Measurements from ENCODE around the gene FGF21. TPM values are rescaled to one million over a fixed set of nuclear protein-coding genes. Genes with fewer than 3 reads are reported as not detected.
A peak's percentile ranks its signal among the peaks of the same experiment; 100 is the strongest.

The FGF21 gene
- total RNA-seq, 5 donors from 2014 or later (not counting 1 experiment from before 2014, with no cell fraction given), result not detected

DNA sequence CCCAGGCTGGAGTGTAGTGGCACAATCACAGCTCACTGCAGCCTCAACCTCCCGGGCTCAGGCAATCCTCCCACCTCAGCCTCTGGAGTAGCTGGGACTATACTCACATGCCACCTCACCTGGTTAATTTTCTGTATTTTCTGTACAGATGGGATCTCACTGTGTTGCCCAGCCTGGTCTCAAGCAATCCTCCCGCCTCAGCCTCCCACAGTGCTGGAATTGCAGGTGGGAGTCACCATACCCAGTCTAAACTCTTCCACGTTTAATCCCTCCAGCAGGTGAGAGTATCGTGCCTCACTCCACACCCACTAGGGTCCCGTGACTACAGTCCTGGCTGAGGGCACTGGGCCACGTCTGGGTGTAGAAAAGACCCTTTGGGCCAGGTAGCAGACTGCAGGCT, 39.0 kb downstream of the FGF21 start:
- no peaks in the 10 kb centered on the region for H3K9me3 ChIP-seq
- Mint-ChIP-seq H3K4me1 (peaks cover 5 to 12% (median 9%) of the 10 kb centered on the region in 3 donors), H3K9me3 (no peaks in the 10 kb centered on the region), H3K27ac (peak overlapping the region in 1 of 2 donors; percentile 57), H3K27me3 (no peaks in the 10 kb centered on the region), H3K4me3 (peak overlapping the region in 2 of 3 donors; percentile 28 to 79), H3K36me3 (no peaks in the 10 kb centered on the region)
- H3K27me3 ChIP-seq (replicated peaks in 1 of 2; ENCODE audit: control insufficient read depth in 2 of 2, extremely low read depth in 1 of 2, insufficient read depth in 2 of 2, low read length in 1 of 2), result no peaks in the 10 kb centered on the region
- H3K4me1 ChIP-seq (ENCODE audit: control insufficient read depth in 1 of 2, extremely low read depth in 1 of 2, insufficient read depth in 2 of 2, low read length in 2 of 2), result peaks cover 0 to 14% of the 10 kb centered on the region in 2 experiments
- H3K27ac ChIP-seq (ENCODE audit: low read length), result no peak overlapping the region
- WGBS (ENCODE audit: insufficient coverage), result 58% methylated on average over 2 of the region's 6 CpGs
- ChIA-PET POLR2A (no interaction called here), CTCF (interaction anchor here (0.7 to 2.3 kb wide), 4 partner anchors 42 to 48 kb away, joined by 3 to 29 read pairs (median 12); partner anchors contain the start of gene HSD17B14 (in 1 of the 2))
- peaks cover 0 to 1% of the 10 kb centered on the region in 2 donors for H3K36me3 ChIP-seq (ENCODE audit: control insufficient read depth in 2 of 2, extremely low read depth in 1 of 2, insufficient read depth in 1 of 2, low read length in 1 of 2)
- no peak for ATAC-seq (replicated peaks in 1 of 4)
- no peak for DNase-seq
- H3K4me3 ChIP-seq (ENCODE audit: control insufficient read depth in 1 of 2, extremely low read depth in 1 of 2, low read length in 1 of 2), result no peak overlapping the region

DNA sequence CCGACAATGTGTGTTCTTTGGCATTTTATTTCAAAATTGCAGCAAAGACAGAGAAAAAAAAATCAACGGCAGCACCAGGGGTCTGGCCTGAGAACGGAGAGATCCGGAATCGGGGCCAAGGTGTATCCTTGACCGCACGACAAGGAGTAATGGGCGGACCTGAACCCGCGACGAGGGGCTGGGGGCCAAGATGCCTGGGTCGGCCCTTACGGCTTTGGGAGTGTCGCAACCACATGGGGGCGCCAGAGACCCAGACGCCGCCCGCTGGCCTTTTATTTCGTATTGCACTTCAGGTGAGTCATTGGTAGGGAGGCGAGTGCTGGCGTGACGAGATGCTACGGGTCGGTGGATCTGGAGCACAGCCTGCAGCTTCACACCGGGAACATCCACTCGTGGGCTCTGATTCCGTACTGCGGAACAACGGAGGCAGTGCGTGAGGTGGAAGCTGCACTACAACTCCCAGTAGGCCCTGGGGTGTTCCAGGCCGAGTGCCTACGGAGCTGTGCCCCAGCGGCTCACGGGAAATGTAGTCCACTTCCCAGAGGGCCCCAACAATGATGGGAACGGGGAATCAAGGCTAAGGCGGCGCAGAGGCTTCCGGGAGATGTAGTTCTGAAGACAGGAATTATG, 39.8 kb downstream of the FGF21 start:
- peak; percentile 65 to 91 (median 76) for DNase-seq
- H3K4me3 ChIP-seq (ENCODE audit: control insufficient read depth in 1 of 2, extremely low read depth in 1 of 2, low read length in 1 of 2), result peak overlapping the region; percentile 56 to 87
- Mint-ChIP-seq H3K27me3 (no peaks in the 10 kb centered on the region), H3K36me3 (no peaks in the 10 kb centered on the region), H3K4me1 (peaks cover 5 to 12% (median 9%) of the 10 kb centered on the region in 3 donors), H3K4me3 (peak overlapping the region; percentile 79 to 90 (median 86)), H3K27ac (peak overlapping the region; percentile 91 to 94), H3K9me3 (no peaks in the 10 kb centered on the region)
- peaks cover 0 to 14% of the 10 kb centered on the region in 2 experiments for H3K4me1 ChIP-seq (ENCODE audit: control insufficient read depth in 1 of 2, extremely low read depth in 1 of 2, insufficient read depth in 2 of 2, low read length in 2 of 2)
- peaks cover 0 to 4% of the 10 kb centered on the region in 2 donors for H3K36me3 ChIP-seq (ENCODE audit: control insufficient read depth in 2 of 2, extremely low read depth in 1 of 2, insufficient read depth in 1 of 2, low read length in 1 of 2)
- ChIA-PET POLR2A (interaction anchor here (0.6 to 0.8 kb wide), 2 partner anchors 42 to 83 kb away, joined by 3 read pairs; no protein-coding TSS in a partner anchor), CTCF (interaction anchor here (0.5 to 2.3 kb wide), 16 partner anchors 9 to 198 kb away, joined by 3 to 29 read pairs (median 3); partner anchors contain the start of genes RUVBL2 (in 2 of the 2), GYS1 (in 1 of the 2), HSD17B14 (in 1 of the 2) and RPL18 (in 1 of the 2))
- no peaks in the 10 kb centered on the region for H3K27me3 ChIP-seq (replicated peaks in 1 of 2; ENCODE audit: control insufficient read depth in 2 of 2, extremely low read depth in 1 of 2, insufficient read depth in 2 of 2, low read length in 1 of 2)
- peak overlapping the region; percentile 66 for H3K27ac ChIP-seq (ENCODE audit: low read length)
- WGBS (ENCODE audit: insufficient coverage), result 3% methylated on average over 38 of the region's 38 CpGs
- ATAC-seq (replicated peaks in 1 of 4), result peak; percentile 98 to 99 (median 98)
- no peaks in the 10 kb centered on the region for H3K9me3 ChIP-seq

DNA sequence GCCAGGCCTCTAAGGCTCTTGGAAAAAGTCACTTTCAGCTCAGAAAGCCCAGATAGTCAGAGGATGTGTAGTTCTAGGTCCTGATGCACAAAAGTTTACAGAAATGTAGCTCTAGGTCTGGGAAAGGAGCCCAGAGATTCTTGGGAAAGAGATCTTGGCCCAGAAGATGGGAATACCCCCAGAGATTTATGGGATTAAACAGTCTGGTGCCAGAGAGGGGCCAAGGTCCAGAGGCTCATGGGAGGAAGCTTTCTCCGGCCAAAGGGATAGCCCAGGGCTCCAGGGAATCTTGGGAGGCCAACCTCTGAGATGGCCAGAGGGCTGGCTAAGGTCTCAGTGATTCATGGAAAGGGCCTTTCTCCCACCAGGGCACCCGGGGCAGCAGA, 40.4 kb downstream of the FGF21 start:
- CTCF ChIA-PET, result interaction anchor here (0.5 to 2.3 kb wide), 16 partner anchors 8 to 198 kb away, joined by 3 to 29 read pairs (median 3); partner anchors contain the start of genes RUVBL2 (in 2 of the 2), GYS1 (in 1 of the 2), HSD17B14 (in 1 of the 2) and RPL18 (in 1 of the 2)
- H3K9me3 Mint-ChIP-seq, result no peaks in the 10 kb centered on the region
- H3K4me3 Mint-ChIP-seq, result peak overlapping the region; percentile 79 to 90 (median 86)
- H3K27ac ChIP-seq (ENCODE audit: low read length), result peak overlapping the region; percentile 66
- POLR2A ChIA-PET, result interaction anchor here (0.8 to 1.0 kb wide), 2 partner anchors 42 to 80 kb away, joined by 3 to 5 read pairs; no protein-coding TSS in a partner anchor
- no peaks in the 10 kb centered on the region for H3K9me3 ChIP-seq
- peaks cover 0 to 14% of the 10 kb centered on the region in 2 experiments for H3K4me1 ChIP-seq (ENCODE audit: control insufficient read depth in 1 of 2, extremely low read depth in 1 of 2, insufficient read depth in 2 of 2, low read length in 2 of 2)
- peak overlapping the region; percentile 91 to 94 for H3K27ac Mint-ChIP-seq
- peak overlapping the region in 1 of 2 donors; percentile 56 for H3K4me3 ChIP-seq (ENCODE audit: control insufficient read depth in 1 of 2, extremely low read depth in 1 of 2, low read length in 1 of 2)
- peaks cover 5 to 12% (median 9%) of the 10 kb centered on the region in 3 donors for H3K4me1 Mint-ChIP-seq
- H3K36me3 Mint-ChIP-seq, result no peaks in the 10 kb centered on the region
- H3K36me3 ChIP-seq (ENCODE audit: control insufficient read depth in 2 of 2, extremely low read depth in 1 of 2, insufficient read depth in 1 of 2, low read length in 1 of 2), result peaks cover 0 to 4% of the 10 kb centered on the region in 2 donors
- ATAC-seq (replicated peaks in 1 of 4), result no peak
- no peaks in the 10 kb centered on the region for H3K27me3 ChIP-seq (replicated peaks in 1 of 2; ENCODE audit: control insufficient read depth in 2 of 2, extremely low read depth in 1 of 2, insufficient read depth in 2 of 2, low read length in 1 of 2)
- H3K27me3 Mint-ChIP-seq, result no peaks in the 10 kb centered on the region
- 100% methylated on average over 1 of the region's 2 CpGs for WGBS (ENCODE audit: insufficient coverage)
- DNase-seq, result no peak

DNA sequence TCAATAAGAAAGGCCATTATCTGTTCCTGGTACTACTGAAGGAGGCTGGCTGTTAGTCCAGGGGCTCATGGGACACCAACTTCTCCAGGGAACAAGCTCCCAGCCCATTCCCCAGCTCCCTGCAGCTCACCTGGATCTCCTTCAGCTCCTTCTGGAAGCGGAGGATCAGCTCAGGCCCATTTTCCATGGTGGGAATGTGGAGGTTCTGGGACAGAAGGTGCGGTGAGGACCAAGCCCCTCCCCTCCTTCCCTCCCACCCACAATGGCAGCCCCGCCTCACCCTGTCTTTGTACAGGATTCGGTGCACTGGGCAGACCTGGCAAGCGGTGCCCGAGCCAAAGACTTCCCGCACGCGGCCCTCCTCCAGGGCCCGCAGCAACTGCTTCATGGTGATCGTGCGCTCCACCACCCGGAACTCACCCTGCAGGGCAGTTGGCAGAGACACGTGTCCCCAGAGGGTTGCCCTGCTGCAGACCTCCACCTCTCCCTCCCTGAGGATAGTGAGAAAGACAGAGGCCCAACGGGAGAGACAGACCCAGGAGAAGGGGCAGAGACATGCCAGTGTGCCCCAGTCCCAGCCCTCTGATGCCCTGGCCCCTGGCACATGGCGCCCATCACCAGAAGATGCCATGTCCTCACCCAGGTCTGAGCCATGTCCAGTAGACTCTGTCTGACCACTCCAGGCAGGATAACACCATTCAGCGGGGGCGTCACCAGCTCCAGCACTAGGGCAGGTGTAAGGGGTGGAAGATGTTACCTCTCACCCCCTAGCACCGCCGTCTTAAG, 41.2 kb downstream of the FGF21 start:
- Mint-ChIP-seq H3K9me3 (no peaks in the 10 kb centered on the region), H3K4me3 (no peak overlapping the region), H3K36me3 (no peaks in the 10 kb centered on the region), H3K4me1 (peaks cover 5 to 12% (median 9%) of the 10 kb centered on the region in 3 donors), H3K27me3 (no peaks in the 10 kb centered on the region), H3K27ac (no peak overlapping the region)
- 95% methylated on average over 10 of the region's 20 CpGs for WGBS (ENCODE audit: insufficient coverage)
- ChIA-PET POLR2A (interaction anchor here in 1 of 2 donors (1.0 kb wide), 1 partner anchor 79 kb away, joined by 5 read pairs; no protein-coding TSS in a partner anchor), CTCF (interaction anchor here (0.5 to 2.3 kb wide), 6 partner anchors 9 to 197 kb away, joined by 3 to 17 read pairs (median 6); partner anchors contain the start of genes GYS1 (in 1 of the 2), HSD17B14 (in 1 of the 2) and RUVBL2 (in 1 of the 2))
- DNase-seq, result no peak
- no peaks in the 10 kb centered on the region for H3K27me3 ChIP-seq (replicated peaks in 1 of 2; ENCODE audit: control insufficient read depth in 2 of 2, extremely low read depth in 1 of 2, insufficient read depth in 2 of 2, low read length in 1 of 2)
- no peak for ATAC-seq (replicated peaks in 1 of 4)
- peaks cover 0 to 14% of the 10 kb centered on the region in 2 experiments for H3K4me1 ChIP-seq (ENCODE audit: control insufficient read depth in 1 of 2, extremely low read depth in 1 of 2, insufficient read depth in 2 of 2, low read length in 2 of 2)
- H3K27ac ChIP-seq (ENCODE audit: low read length), result no peak overlapping the region
- peaks cover 0 to 4% of the 10 kb centered on the region in 2 donors for H3K36me3 ChIP-seq (ENCODE audit: control insufficient read depth in 2 of 2, extremely low read depth in 1 of 2, insufficient read depth in 1 of 2, low read length in 1 of 2)
- H3K4me3 ChIP-seq (ENCODE audit: control insufficient read depth in 1 of 2, extremely low read depth in 1 of 2, low read length in 1 of 2), result no peak overlapping the region
- no peaks in the 10 kb centered on the region for H3K9me3 ChIP-seq

DNA sequence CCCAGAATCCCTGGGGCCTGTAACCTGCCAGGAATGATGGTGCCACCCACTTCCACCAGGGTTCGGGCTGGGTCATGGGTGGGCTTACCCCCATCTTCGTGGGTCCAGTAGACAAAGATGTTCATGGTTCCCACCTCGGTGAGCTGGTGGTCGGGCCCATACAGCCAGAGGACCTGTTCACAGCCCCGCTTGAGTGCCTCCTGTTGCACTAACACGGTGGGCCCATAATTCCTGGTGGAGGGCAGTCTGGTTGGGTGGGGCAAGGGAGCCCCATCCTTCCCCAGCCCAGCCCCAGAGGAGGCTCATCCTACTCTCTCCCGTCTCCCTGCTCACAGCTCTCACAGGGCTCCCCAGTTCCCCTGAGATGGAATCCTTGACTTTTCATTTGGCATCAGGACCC, 41.8 kb downstream of the FGF21 start:
- Histone ChIP-seq H3K9me3 (no peaks in the 10 kb centered on the region), H3K4me3 (ENCODE audit: control insufficient read depth in 1 of 2, extremely low read depth in 1 of 2, low read length in 1 of 2) (no peak overlapping the region), H3K27ac (ENCODE audit: low read length) (no peak overlapping the region), H3K27me3 (replicated peaks in 1 of 2; ENCODE audit: control insufficient read depth in 2 of 2, extremely low read depth in 1 of 2, insufficient read depth in 2 of 2, low read length in 1 of 2) (no peaks in the 10 kb centered on the region), H3K4me1 (ENCODE audit: control insufficient read depth in 1 of 2, extremely low read depth in 1 of 2, insufficient read depth in 2 of 2, low read length in 2 of 2) (peaks cover 0 to 14% of the 10 kb centered on the region in 2 experiments), H3K36me3 (ENCODE audit: control insufficient read depth in 2 of 2, extremely low read depth in 1 of 2, insufficient read depth in 1 of 2, low read length in 1 of 2) (peaks cover 0 to 4% of the 10 kb centered on the region in 2 donors)
- Mint-ChIP-seq H3K27ac (peak overlapping the region in 1 of 2 donors; percentile 12), H3K36me3 (no peaks in the 10 kb centered on the region), H3K9me3 (no peaks in the 10 kb centered on the region), H3K27me3 (no peaks in the 10 kb centered on the region), H3K4me3 (peak overlapping the region in 1 of 3 donors; percentile 7), H3K4me1 (peaks cover 5 to 12% (median 9%) of the 10 kb centered on the region in 3 donors)
- ChIA-PET CTCF (interaction anchor here in 1 of 2 donors (0.5 kb wide), 1 partner anchor 46 kb away, joined by 4 read pairs; no protein-coding TSS in a partner anchor), POLR2A (no interaction called here)
- no peak for DNase-seq
- ATAC-seq (replicated peaks in 1 of 4), result no peak
- WGBS (ENCODE audit: insufficient coverage), result 87% methylated on average over 7 of the region's 7 CpGs

DNA sequence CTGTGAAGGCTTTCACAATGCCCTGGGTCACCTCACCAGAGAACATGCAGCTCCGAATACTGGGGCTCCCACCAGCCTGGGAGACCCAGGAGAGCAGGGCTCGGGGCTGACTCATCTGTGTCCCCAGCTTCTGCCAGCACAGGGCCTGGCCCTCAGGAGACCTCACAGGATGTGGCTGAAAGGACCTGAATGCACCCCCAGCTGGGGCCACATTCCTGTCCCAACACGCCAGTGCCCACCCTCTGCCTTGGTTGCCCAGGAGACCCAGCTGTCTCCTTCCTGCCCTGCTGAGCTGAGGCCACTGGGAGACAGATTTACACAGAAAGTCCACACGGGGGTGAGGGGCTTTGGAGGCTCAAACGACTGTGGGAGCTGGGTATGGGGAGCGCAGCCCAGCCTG, 43.6 kb downstream of the FGF21 start:
- Mint-ChIP-seq H3K27me3 (no peaks in the 10 kb centered on the region), H3K4me1 (peaks cover 5 to 12% (median 9%) of the 10 kb centered on the region in 3 donors), H3K36me3 (no peaks in the 10 kb centered on the region), H3K27ac (no peak overlapping the region), H3K9me3 (no peaks in the 10 kb centered on the region), H3K4me3 (no peak overlapping the region)
- Histone ChIP-seq H3K36me3 (ENCODE audit: control insufficient read depth in 2 of 2, extremely low read depth in 1 of 2, insufficient read depth in 1 of 2, low read length in 1 of 2) (peaks cover 0 to 4% of the 10 kb centered on the region in 2 donors), H3K4me3 (ENCODE audit: control insufficient read depth in 1 of 2, extremely low read depth in 1 of 2, low read length in 1 of 2) (no peak overlapping the region), H3K9me3 (no peaks in the 10 kb centered on the region), H3K27me3 (replicated peaks in 1 of 2; ENCODE audit: control insufficient read depth in 2 of 2, extremely low read depth in 1 of 2, insufficient read depth in 2 of 2, low read length in 1 of 2) (no peaks in the 10 kb centered on the region), H3K27ac (ENCODE audit: low read length) (no peak overlapping the region), H3K4me1 (ENCODE audit: control insufficient read depth in 1 of 2, extremely low read depth in 1 of 2, insufficient read depth in 2 of 2, low read length in 2 of 2) (peaks cover 0 to 14% of the 10 kb centered on the region in 2 experiments)
- POLR2A ChIA-PET, result no interaction called here
- CTCF ChIA-PET, result interaction anchor here in 1 of 2 donors (0.6 to 0.9 kb wide), 3 partner anchors 37 to 214 kb away, joined by 3 read pairs; partner anchors contain the start of gene HSD17B14
- DNase-seq (no peak), ATAC-seq (replicated peaks in 1 of 4) (no peak)
- WGBS (ENCODE audit: insufficient coverage), result 92% methylated on average over 3 of the region's 6 CpGs

Measured in T-cell (primary cell).